Astrocyte (in vitro differentiated cells and primary cell): ENCODE measurements around the gene PPP1R7.

Experiments
- EZH2 ChIP-seq: IDR thresholded peaks from 2 replicates; pipeline ENCODE4 v1.6.1; 2012; ENCODE audit warnings: mild to moderate bottlenecking, low read length, inconsistent platforms; ENCODE audit not compliant: insufficient read depth
- TF ChIP-seq, protein P1 (sequence below): IDR thresholded peaks from 2 replicates; pipeline ENCODE4 v1.5.1; 2011; ENCODE audit warnings: low read depth, mild to moderate bottlenecking, inconsistent platforms, low read length, moderate library complexity; ENCODE audit not compliant: insufficient read depth

DNA sequence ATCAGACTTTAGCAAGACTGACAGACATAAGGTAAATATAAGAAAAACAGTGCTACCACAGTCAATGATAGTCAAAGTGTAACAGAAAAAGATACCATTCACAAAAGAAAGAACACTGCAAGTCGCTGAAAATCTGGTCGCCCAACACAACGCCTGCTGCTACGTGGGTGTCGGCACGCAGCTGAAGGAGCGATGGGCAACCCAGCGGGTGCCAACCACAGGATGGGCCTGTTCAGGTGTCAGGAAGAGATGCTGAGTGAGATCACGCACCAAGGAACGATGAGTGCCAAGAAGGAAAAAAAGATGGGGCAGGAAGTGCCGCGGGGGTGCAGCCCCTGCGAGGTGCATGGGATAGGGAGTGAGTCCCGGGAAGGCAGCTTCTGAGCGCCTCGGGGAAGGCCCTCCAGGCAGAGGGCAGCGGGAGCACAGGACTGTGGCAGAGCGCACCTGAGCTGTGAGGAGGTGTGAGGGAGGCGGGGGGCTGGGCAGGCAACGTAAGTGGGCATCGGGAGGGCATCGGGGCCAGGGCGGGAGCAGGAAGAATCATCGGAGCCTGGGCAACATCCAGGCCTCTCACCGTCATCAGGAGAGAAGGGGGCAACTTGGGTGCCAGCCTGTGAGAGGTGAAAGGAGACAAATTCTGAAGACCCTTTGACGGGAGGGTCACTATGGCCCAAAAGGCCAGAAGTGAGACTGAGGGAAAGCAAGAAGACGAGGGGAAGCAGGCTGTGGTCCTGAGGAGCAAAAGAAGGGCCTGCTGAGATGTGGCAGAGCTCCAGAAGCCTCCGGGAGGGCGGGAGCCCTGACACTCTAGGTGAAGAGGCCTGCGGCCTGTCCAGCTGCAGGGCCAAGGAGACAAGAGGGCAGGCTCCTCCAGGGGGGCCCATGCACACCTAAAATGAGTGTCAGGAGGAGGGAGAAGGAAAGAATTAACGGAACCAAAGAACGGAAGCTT is 33.4 kb upstream of the PPP1R7 start:
- TF ChIP-seq, protein P1, sequence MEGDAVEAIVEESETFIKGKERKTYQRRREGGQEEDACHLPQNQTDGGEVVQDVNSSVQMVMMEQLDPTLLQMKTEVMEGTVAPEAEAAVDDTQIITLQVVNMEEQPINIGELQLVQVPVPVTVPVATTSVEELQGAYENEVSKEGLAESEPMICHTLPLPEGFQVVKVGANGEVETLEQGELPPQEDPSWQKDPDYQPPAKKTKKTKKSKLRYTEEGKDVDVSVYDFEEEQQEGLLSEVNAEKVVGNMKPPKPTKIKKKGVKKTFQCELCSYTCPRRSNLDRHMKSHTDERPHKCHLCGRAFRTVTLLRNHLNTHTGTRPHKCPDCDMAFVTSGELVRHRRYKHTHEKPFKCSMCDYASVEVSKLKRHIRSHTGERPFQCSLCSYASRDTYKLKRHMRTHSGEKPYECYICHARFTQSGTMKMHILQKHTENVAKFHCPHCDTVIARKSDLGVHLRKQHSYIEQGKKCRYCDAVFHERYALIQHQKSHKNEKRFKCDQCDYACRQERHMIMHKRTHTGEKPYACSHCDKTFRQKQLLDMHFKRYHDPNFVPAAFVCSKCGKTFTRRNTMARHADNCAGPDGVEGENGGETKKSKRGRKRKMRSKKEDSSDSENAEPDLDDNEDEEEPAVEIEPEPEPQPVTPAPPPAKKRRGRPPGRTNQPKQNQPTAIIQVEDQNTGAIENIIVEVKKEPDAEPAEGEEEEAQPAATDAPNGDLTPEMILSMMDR = no peak
- no peak for TF ChIP-seq EZH2
